MCF 10A (cell line): ENCODE results near the gene AMZ2. TPM values are rescaled to one million over a fixed set of nuclear protein-coding genes. Genes with fewer than 3 reads are reported as not detected.
A peak's percentile ranks its signal among the peaks of the same experiment; 100 is the strongest.
"Not testable (repeated sequence)": the region's sequence is repeated elsewhere in the genome, so short reads cannot be mapped to it uniquely, and the experiment has no call there.

Source experiments
- BruUV-seq: library from RNA; stranded (reverse); fragments of 400-500 nt; replicated peaks from 2 replicates; lab custom pipeline; 2021; lab: Mats Ljungman, UMichigan
- CTCF ChIA-PET: fragments of 300-600 bp; sonication (Branson Sonifier 250); formaldehyde crosslinking; extraction: SDS; loops from one replicate; lab custom pipeline; 2021; ENCODE audit warnings: antibody characterized with exemption, inconsistent platforms; lab: Yijun Ruan, JAX
- POLR2A ChIA-PET: fragments of 300-600, 350-650 bp; sonication (Branson Sonifier 250); formaldehyde crosslinking; extraction: SDS; loops from one replicate; lab custom pipeline; 2020; ENCODE audit warnings: antibody characterized with exemption, inconsistent platforms; lab: Yijun Ruan, JAX
- DNase-seq: peaks from one replicate; pipeline ENCODE4 v3.0.0-alpha.2; 2018; ENCODE audit not compliant: unreplicated experiment
- H3K27ac Mint-ChIP-seq: one replicate; pipeline ENCODE4 v1.8.0; 2022; ENCODE audit warnings: mild to moderate bottlenecking, low read depth, mixed read lengths; ENCODE audit not compliant: unreplicated experiment
- H3K27me3 Mint-ChIP-seq: one replicate; pipeline ENCODE4 v1.8.0; 2022; ENCODE audit warnings: mixed read lengths; ENCODE audit not compliant: insufficient read depth, unreplicated experiment
- H3K36me3 Mint-ChIP-seq: one replicate; pipeline ENCODE4 v1.8.0; 2022; ENCODE audit warnings: mild to moderate bottlenecking, moderate library complexity, mixed read lengths; ENCODE audit not compliant: insufficient read depth, unreplicated experiment
- H3K4me1 Mint-ChIP-seq: one replicate; pipeline ENCODE4 v1.8.0; 2022; ENCODE audit warnings: mixed read lengths; ENCODE audit not compliant: insufficient read depth, unreplicated experiment
- H3K4me3 Mint-ChIP-seq: one replicate; pipeline ENCODE4 v1.8.0; 2022; ENCODE audit warnings: mild to moderate bottlenecking, moderate library complexity, mixed read lengths; ENCODE audit not compliant: unreplicated experiment
- H3K9me3 Mint-ChIP-seq: one replicate; pipeline ENCODE4 v1.8.0; 2022; ENCODE audit warnings: mixed read lengths; ENCODE audit not compliant: unreplicated experiment
- CTCF ChIP-seq: fragments of 200-600 bp; IDR thresholded peaks from one replicate; pipeline ENCODE4 v1.8.0; 2022; ENCODE audit warnings: antibody characterized with exemption, mild to moderate bottlenecking; ENCODE audit not compliant: unreplicated experiment
- intact Hi-C: fragments of 100-400 bp; cut with micrococcal nuclease; formaldehyde crosslinking; loops from 2 replicates; pipeline ENCODE4 v1.14.1; 2022
- total RNA-seq: library from RNA; stranded (reverse); gene quantifications from 2 replicates; pipeline ENCODE4 v1.2.3, GENCODE V29; 2022

Gene AMZ2
- total RNA-seq, 1 experiment from 2014 or later: 127 TPM

- no TSS peak for BruUV-seq
- POLR2A ChIA-PET: no interaction called here
- Mint-ChIP-seq H3K4me1 (peaks cover 5% of the 10 kb centered on the region), H3K36me3 (no peaks in the 10 kb centered on the region), H3K9me3 (no peaks in the 10 kb centered on the region), H3K27me3 (peaks cover 7% of the 10 kb centered on the region), H3K4me3 (no peak overlapping the region), H3K27ac (no peak overlapping the region)
- intact Hi-C loops: no loop called here
- no peak for DNase-seq
- CTCF ChIA-PET: interaction anchor here (0.6 kb wide), 1 partner anchor 14 kb away, joined by 3 read pairs; no protein-coding TSS in a partner anchor
- no peak for TF ChIP-seq CTCF
Measured at GRCh38 chr17:68228817-68229570, 18.8 kb upstream of the AMZ2 start.

GRCh38 chr17:68229619-68230018, 18.2 kb upstream of the AMZ2 start:
- no peak for TF ChIP-seq CTCF
- Mint-ChIP-seq H3K4me3 (no peak overlapping the region), H3K4me1 (peaks cover 5% of the 10 kb centered on the region), H3K27me3 (peaks cover 7% of the 10 kb centered on the region), H3K9me3 (no peaks in the 10 kb centered on the region), H3K27ac (no peak overlapping the region), H3K36me3 (no peaks in the 10 kb centered on the region)
- DNase-seq: no peak
- intact Hi-C loops: no loop called here
- POLR2A ChIA-PET: no interaction called here
- no TSS peak for BruUV-seq
- CTCF ChIA-PET: interaction anchor here (0.6 kb wide), 1 partner anchor 15 kb away, joined by 3 read pairs; no protein-coding TSS in a partner anchor

- H3K4me3 Mint-ChIP-seq, BruUV-seq, H3K27ac Mint-ChIP-seq, H3K4me1 Mint-ChIP-seq, intact Hi-C loops, H3K36me3 Mint-ChIP-seq, CTCF ChIA-PET, H3K9me3 Mint-ChIP-seq, H3K27me3 Mint-ChIP-seq: not testable (repeated sequence)
- DNase-seq: peak; percentile 16
- POLR2A ChIA-PET: interaction anchor here (1.2 kb wide), 1 partner anchor 17 kb away, joined by 3 read pairs; the partner anchor contains the start of gene AMZ2
Measured at GRCh38 chr17:68231131-68231530, 16.7 kb upstream of the AMZ2 start.

GRCh38 chr17:68231541-68231940, 16.3 kb upstream of the AMZ2 start:
- TF ChIP-seq CTCF: no peak
- H3K4me3 Mint-ChIP-seq: no peak overlapping the region
- H3K9me3 Mint-ChIP-seq: no peaks in the 10 kb centered on the region
- BruUV-seq: no TSS peak
- no peaks in the 10 kb centered on the region for H3K36me3 Mint-ChIP-seq
- H3K27me3 Mint-ChIP-seq: peaks cover 7% of the 10 kb centered on the region
- ChIA-PET CTCF (no interaction called here), POLR2A (interaction anchor here (3.5 kb wide), 1 partner anchor 17 kb away, joined by 20 read pairs; the partner anchor contains the start of gene AMZ2)
- intact Hi-C loops: no loop called here
- no peak overlapping the region for H3K27ac Mint-ChIP-seq
- H3K4me1 Mint-ChIP-seq: peaks cover 5% of the 10 kb centered on the region
- no peak for DNase-seq

GRCh38 chr17:68232741-68233140, 15.1 kb upstream of the AMZ2 start:
- H3K4me3 Mint-ChIP-seq, intact Hi-C loops, H3K27me3 Mint-ChIP-seq, H3K4me1 Mint-ChIP-seq, H3K9me3 Mint-ChIP-seq, H3K36me3 Mint-ChIP-seq, BruUV-seq, H3K27ac Mint-ChIP-seq: not testable (repeated sequence)
- CTCF ChIA-PET: interaction anchor here (0.6 kb wide), 1 partner anchor 43 kb away, joined by 4 read pairs; no protein-coding TSS in a partner anchor
- POLR2A ChIA-PET: interaction anchor here (1.2 to 3.5 kb wide), 2 partner anchors 16 to 225 kb away, joined by 4 to 20 read pairs; partner anchors contain the start of genes AMZ2 and WIPI1
- DNase-seq: peak; percentile 67

- H3K9me3 Mint-ChIP-seq, H3K27me3 Mint-ChIP-seq, H3K4me1 Mint-ChIP-seq, H3K4me3 Mint-ChIP-seq, intact Hi-C loops, BruUV-seq, H3K36me3 Mint-ChIP-seq, H3K27ac Mint-ChIP-seq: not testable (repeated sequence)
- ChIA-PET CTCF (interaction anchor here (0.6 to 0.7 kb wide), 4 partner anchors 66 to 677 kb away, joined by 3 to 5 read pairs (median 3); no protein-coding TSS in a partner anchor), POLR2A (interaction anchor here (0.6 to 3.5 kb wide), 2 partner anchors 13 to 1862 kb away, joined by 5 to 20 read pairs; partner anchors contain the start of gene AMZ2)
- peak; percentile 73 for DNase-seq
Measured at GRCh38 chr17:68234726-68235335, 13.0 kb upstream of the AMZ2 start.
